SK-N-MC (cell line): Measurements from ENCODE around the gene LEAP2.

Source experiments
- EZH2 ChIP-seq: fragments of 200-600 bp; sonication (generic); IDR thresholded peaks from one replicate; pipeline ENCODE4 v1.6.1; 2017; ENCODE audit warnings: antibody characterized with exemption
- POLR2AphosphoS5 ChIP-seq: IDR thresholded peaks from 2 replicates; pipeline ENCODE4 v1.6.1; 2012; ENCODE audit warnings: mild to moderate bottlenecking, low read depth, low read length, borderline replicate concordance

DNA sequence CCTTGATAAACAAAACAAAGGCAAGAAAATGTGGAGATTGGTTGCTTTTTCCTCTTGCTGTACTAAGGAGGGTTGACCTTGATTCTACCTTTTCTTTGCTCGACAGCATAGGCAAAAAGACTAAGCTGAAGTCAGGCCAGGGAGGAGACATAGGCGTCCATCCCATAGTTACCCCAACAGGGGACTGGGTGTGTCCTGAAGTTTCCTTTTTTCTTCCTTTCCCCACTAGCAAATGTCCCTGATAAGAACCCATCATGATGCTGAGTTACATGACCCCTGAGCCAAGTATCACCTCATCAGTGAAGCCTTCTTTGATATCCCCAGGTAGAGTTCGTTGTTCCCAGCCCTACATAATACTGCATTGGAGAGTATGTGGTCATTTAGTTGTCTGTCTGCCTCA lies 33.2 kb upstream of the LEAP2 start:
- TF ChIP-seq POLR2AphosphoS5 (no peak), EZH2 (no peak)
